HG02884 (cell line): ENCODE results near the gene GPR132.

Experiments used
- ATAC-seq: cut with Tn5 transposase; IDR thresholded peaks from one replicate; pipeline ENCODE4 v1.9.1; 2021; ENCODE audit warnings: mild to moderate bottlenecking, moderate library complexity; ENCODE audit not compliant: unreplicated experiment

Gene GPR132

GRCh38 chr14:105023791-105024480 is 41.3 kb downstream of the GPR132 start:
- no peak for ATAC-seq

GRCh38 chr14:105023144-105023543 is 42.1 kb downstream of the GPR132 start:
- no peak for ATAC-seq

GRCh38 chr14:105022276-105022670 is 43.0 kb downstream of the GPR132 start:
- ATAC-seq, result no peak

- ATAC-seq, result no peak
These were observed 43.5 kb downstream of the GPR132 start for GRCh38 chr14:105021656-105022275.

GRCh38 chr14:105020815-105021655 is 44.2 kb downstream of the GPR132 start, which contains the start of gene CDCA4:
CDCA4 (minus strand) TSS chr14:105021083; CDS start chr14:105011929, 9,154 bp downstream.
- ATAC-seq, result peak; percentile 78

GRCh38 chr14:105019861-105020814 is 45.1 kb downstream of the GPR132 start:
- ATAC-seq, result peak; percentile 15

- no peak for ATAC-seq
These were observed 46.8 kb downstream of the GPR132 start for GRCh38 chr14:105018414-105018813.

GRCh38 chr14:105015905-105016304 is 49.3 kb downstream of the GPR132 start:
- no peak for ATAC-seq

GRCh38 chr14:105015242-105015641 is 50.0 kb downstream of the GPR132 start:
- no peak for ATAC-seq

- no peak for ATAC-seq
These were observed 50.6 kb downstream of the GPR132 start for GRCh38 chr14:105014631-105015030.

- no peak for ATAC-seq
These were observed 51.2 kb downstream of the GPR132 start for GRCh38 chr14:105014032-105014431.

GRCh38 chr14:105013150-105013785 is 52.0 kb downstream of the GPR132 start:
- no peak for ATAC-seq

GRCh38 chr14:105012171-105012985 is 52.9 kb downstream of the GPR132 start:
- no peak for ATAC-seq

GRCh38 chr14:105011312-105011990 is 53.8 kb downstream of the GPR132 start:
- ATAC-seq, result no peak

GRCh38 chr14:105010891-105011291 is 54.3 kb downstream of the GPR132 start:
- ATAC-seq, result no peak

GRCh38 chr14:105010106-105010505 is 55.1 kb downstream of the GPR132 start:
- no peak for ATAC-seq

GRCh38 chr14:105007593-105008264 is 57.5 kb downstream of the GPR132 start:
- ATAC-seq, result no peak
